ENCODE data around the gene DRD3. TPM values are rescaled to one million over a fixed set of nuclear protein-coding genes. Genes with fewer than 3 reads are reported as not detected.

Gene DRD3
- total RNA-seq, 1 donor from 2014 or later, result not detected

DNA sequence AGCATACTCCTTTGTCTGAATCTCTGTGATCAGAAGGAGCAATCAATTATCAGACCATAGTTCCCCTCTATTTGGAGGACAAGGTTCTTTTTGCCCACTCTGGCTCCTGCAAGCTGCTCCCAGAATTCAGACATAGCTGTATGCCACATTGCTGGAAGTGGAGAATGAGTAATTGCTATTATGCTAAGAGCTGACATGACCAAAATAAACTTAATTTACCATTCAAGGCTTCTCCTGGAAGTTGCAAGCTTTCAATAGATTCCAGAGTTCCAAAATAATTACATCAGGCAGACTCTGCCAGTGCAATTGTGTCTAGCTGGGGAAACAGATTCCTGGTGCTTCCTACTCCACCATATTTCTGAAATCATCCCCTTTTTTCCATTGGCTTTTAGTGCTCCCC is 7.6 kb upstream of the DRD3 start:
- ATAC-seq (no peak), DNase-seq (ENCODE audit: low spot score) (no peak)

GRCh38 chr3:114179575-114179974 is 723 bp upstream of the DRD3 start:
- DNase-seq (ENCODE audit: low spot score) (no peak), ATAC-seq (peak; percentile 78)

DNA sequence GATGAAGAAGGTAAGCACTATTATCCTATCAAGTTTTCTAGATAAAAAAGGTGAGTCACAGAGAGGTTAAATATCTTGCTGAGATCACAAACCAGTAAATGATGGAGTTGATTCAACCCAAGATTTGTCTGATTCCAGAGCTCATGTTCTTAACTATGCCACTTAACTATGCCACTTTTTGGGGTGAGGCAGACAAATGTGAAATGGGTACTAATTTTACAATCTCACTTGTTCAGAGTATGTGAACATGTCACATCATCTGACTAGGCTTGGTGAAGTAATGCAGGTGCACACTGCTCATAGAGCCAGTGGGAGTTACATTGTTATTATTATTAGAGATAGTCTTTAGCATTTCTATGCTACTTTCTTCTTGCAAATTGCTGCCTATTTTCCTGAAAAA is 2.0 kb downstream of the DRD3 start:
- DNase-seq (ENCODE audit: low spot score) (no peak), ATAC-seq (no peak)

DNA sequence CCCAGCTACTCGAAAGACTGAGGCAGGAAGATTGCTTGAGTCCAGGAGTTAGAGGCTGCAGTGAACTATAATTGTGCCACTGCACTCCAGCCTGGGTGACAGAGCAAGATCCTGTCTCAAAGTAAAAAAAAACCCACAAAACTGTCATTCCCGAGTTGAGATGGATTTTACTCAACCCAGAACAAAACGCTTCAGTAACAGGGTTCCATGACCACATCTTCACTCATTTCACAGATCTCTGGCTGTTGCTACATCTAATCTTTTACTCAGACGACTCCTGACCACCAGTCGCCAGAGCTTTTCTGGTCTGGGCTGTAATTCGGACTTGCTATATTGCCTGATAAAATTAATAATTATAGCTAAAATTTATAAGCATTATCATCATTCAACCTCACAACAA is 2.4 kb downstream of the DRD3 start:
- no peak for DNase-seq (ENCODE audit: low spot score)
- ATAC-seq, result no peak

- DNase-seq (ENCODE audit: low spot score) (no peak), ATAC-seq (no peak)
Measured at GRCh38 chr3:114175204-114175987, 3.5 kb downstream of the DRD3 start.

DNA sequence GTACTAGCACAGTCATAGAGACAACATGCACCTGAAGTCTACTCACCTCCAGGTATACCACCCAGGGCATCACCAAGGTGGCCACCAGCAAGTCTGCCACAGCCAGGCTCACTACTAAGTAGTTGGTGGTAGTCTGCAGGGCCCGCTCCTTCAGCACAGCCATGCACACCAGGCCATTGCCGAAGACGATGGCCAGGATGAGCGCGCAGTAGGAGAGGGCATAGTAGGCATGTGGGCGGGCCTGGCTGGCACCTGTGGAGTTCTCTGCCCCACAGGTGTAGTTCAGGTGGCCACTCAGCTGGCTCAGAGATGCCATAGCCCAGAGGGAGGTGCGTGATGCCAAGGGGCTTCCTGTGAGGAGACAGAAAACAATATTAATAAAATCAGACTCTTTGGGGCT is 7.2 kb downstream of the DRD3 start:
- ATAC-seq (no peak), DNase-seq (ENCODE audit: low spot score) (no peak)

GRCh38 chr3:114168150-114168549 is 10.7 kb downstream of the DRD3 start:
- no peak for DNase-seq (ENCODE audit: low spot score)
- no peak for ATAC-seq

DNA sequence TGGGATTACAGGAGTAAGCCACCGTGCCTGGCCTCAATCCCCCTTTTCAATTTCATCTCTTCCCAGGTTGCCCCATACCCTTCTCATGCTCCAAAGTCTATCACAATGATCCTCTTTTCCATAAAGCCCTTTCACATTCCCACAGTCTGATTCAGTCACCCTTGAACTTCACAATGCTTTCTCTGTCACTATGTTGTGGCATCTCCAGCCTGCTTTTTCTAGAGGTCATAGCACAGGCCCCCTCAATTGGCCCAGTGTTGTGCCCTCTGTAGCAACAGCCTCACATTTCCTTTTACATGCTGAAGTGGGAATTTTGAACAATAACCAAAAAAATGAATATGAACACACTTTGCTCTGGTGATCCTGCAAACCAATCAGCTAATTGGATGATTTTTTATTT is 21.5 kb downstream of the DRD3 start:
- ATAC-seq (no peak), DNase-seq (ENCODE audit: low spot score) (no peak)

DNA sequence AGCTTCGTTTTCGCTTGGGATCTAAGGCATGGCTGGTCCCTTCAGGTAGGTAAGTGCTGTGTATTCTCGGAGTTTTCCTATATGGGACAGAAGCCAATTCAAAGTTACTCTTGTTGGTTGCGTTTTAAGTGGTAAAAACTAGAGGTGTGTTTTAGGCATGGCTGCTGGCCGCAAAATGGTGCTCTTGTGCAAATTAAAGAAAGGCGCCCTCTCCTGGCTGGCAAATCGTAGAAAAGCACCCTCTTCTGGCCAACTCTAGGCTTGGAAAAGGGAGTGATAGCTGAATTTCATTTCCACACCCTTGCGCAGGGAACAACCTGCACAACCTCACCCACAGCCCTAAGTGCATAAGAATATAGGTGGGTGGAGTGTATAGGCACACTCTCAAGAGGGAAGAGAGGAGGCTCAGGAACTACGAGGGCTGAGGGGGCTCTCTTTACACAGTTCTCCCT is 23.5 kb downstream of the DRD3 start:
- ATAC-seq (no peak), DNase-seq (ENCODE audit: low spot score) (no peak)

GRCh38 chr3:114154321-114154821 is 24.5 kb downstream of the DRD3 start:
- ATAC-seq (no peak), DNase-seq (ENCODE audit: low spot score) (no peak)

GRCh38 chr3:114152519-114153151 is 26.2 kb downstream of the DRD3 start:
- ATAC-seq, result peak; percentile 96
- DNase-seq (ENCODE audit: low spot score), result peak; percentile 82

- ATAC-seq, result no peak
- DNase-seq (ENCODE audit: low spot score), result no peak
Measured at GRCh38 chr3:114151091-114151490, 27.8 kb downstream of the DRD3 start.

GRCh38 chr3:114147251-114147650 is 31.6 kb downstream of the DRD3 start:
- ATAC-seq (no peak), DNase-seq (ENCODE audit: low spot score) (no peak)

- no peak for ATAC-seq
- DNase-seq (ENCODE audit: low spot score), result no peak
Measured at GRCh38 chr3:114144909-114145688, 33.8 kb downstream of the DRD3 start.

DNA sequence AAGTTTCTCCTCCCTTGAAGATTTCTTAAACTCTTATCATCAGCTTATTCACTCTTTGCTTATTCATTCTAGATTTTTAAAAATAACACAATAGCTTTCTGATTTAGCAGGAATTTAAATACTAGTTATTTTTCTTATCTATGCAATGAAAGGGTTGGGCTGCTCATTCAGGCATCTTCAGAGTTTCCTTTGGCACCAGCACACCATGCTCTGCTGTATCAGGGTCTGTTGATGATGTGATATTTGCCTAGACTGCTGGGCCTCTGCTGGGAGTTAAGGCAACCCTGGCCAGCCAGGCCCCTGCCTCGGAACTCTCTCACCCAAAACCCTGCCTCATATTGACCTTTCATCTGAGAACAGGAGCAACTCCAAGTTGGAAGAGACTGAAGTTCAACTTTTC is 35.0 kb downstream of the DRD3 start:
- DNase-seq (ENCODE audit: low spot score) (no peak), ATAC-seq (no peak)

GRCh38 chr3:114139836-114140235 is 39.0 kb downstream of the DRD3 start:
- ATAC-seq, result no peak
- no peak for DNase-seq (ENCODE audit: low spot score)

DNA sequence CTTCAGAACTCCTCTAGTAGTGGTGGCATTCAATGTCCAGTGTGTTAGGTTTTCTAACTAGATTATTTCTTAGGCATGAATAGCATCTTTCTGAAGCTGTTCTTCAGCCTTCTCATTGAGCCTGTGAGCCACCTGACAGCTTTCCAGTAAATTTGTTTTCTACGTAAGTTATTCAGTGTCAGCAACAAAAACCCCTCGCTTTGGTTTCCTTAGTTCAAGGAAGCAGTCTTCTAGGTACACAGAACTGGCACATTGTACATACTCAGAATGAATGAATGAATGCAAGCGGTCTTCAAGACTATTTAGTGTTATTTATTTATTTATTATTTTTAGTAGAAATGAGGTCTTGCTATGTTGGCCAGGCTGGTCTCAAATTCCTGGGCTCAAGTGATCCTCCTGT is 44.9 kb downstream of the DRD3 start:
- no peak for DNase-seq (ENCODE audit: low spot score)
- no peak for ATAC-seq

GRCh38 chr3:114132500-114132899 is 46.4 kb downstream of the DRD3 start:
- DNase-seq (ENCODE audit: low spot score) (no peak), ATAC-seq (no peak)

GRCh38 chr3:114128826-114129225 is 50.0 kb downstream of the DRD3 start:
- no peak for ATAC-seq
- no peak for DNase-seq (ENCODE audit: low spot score)

- DNase-seq (ENCODE audit: low spot score), result no peak
- no peak for ATAC-seq
Measured at GRCh38 chr3:114128231-114128630, 50.6 kb downstream of the DRD3 start.

GRCh38 chr3:114127517-114127916 is 51.3 kb downstream of the DRD3 start:
- ATAC-seq (no peak), DNase-seq (ENCODE audit: low spot score) (no peak)

- ATAC-seq (no peak), DNase-seq (ENCODE audit: low spot score) (no peak)
Measured at GRCh38 chr3:114126461-114126860, 52.4 kb downstream of the DRD3 start.
